ENCODE results near the gene CCDC188.

CCDC188 gene

GRCh38 chr22:20155330-20156041 is 4.6 kb upstream of the CCDC188 start:
- no peaks in the 10 kb centered on the region for H3K36me3 ChIP-seq (ENCODE audit: insufficient read depth, low read length)
- no peak overlapping the region for H3K9ac ChIP-seq (ENCODE audit: low read length)
- no peak overlapping the region for H3K4me3 ChIP-seq (ENCODE audit: low read depth, low read length, poor library complexity, severe bottlenecking)
- H3K4me1 ChIP-seq (ENCODE audit: insufficient read depth, low read length, severe bottlenecking), result no peaks in the 10 kb centered on the region
- no peak for TF ChIP-seq EZH2 (IDR thresholded peaks at IDR 0.05; ENCODE audit: borderline replicate concordance, low read length)
- no peak for TF ChIP-seq CTCF (IDR thresholded peaks at IDR 0.05; ENCODE audit: low read length)
- H3K27ac ChIP-seq (ENCODE audit: low read depth, low read length, poor library complexity, severe bottlenecking), result no peak overlapping the region
- no peaks in the 10 kb centered on the region for H3K9me3 ChIP-seq (ENCODE audit: low read length)
- no peak overlapping the region for H2AFZ ChIP-seq (ENCODE audit: low read length)
- H3K79me2 ChIP-seq (ENCODE audit: insufficient read depth, low read length), result no peaks in the 10 kb centered on the region
- H3K4me2 ChIP-seq (ENCODE audit: low read length), result no peak overlapping the region
- H3F3A ChIP-seq (ENCODE audit: insufficient read depth, low read length), result no peaks in the 10 kb centered on the region
- no peaks in the 10 kb centered on the region for H3K9me2 ChIP-seq (ENCODE audit: low read depth, low read length)
- H3K27me3 ChIP-seq (ENCODE audit: insufficient read depth, low read length), result no peaks in the 10 kb centered on the region
- H4K20me1 ChIP-seq (ENCODE audit: insufficient read depth, low read length), result no peaks in the 10 kb centered on the region

GRCh38 chr22:20154602-20155187 is 3.8 kb upstream of the CCDC188 start:
- H3K79me2 ChIP-seq (ENCODE audit: insufficient read depth, low read length), result no peaks in the 10 kb centered on the region
- H3K27me3 ChIP-seq (ENCODE audit: insufficient read depth, low read length), result no peaks in the 10 kb centered on the region
- H3K36me3 ChIP-seq (ENCODE audit: insufficient read depth, low read length), result no peaks in the 10 kb centered on the region
- no peak overlapping the region for H2AFZ ChIP-seq (ENCODE audit: low read length)
- H3K9ac ChIP-seq (ENCODE audit: low read length), result no peak overlapping the region
- TF ChIP-seq CTCF (IDR thresholded peaks at IDR 0.05; ENCODE audit: low read length) (no peak), EZH2 (IDR thresholded peaks at IDR 0.05; ENCODE audit: borderline replicate concordance, low read length) (no peak)
- H3K27ac ChIP-seq (ENCODE audit: low read depth, low read length, poor library complexity, severe bottlenecking), result no peak overlapping the region
- no peaks in the 10 kb centered on the region for H3K9me2 ChIP-seq (ENCODE audit: low read depth, low read length)
- no peaks in the 10 kb centered on the region for H3K4me1 ChIP-seq (ENCODE audit: insufficient read depth, low read length, severe bottlenecking)
- no peaks in the 10 kb centered on the region for H4K20me1 ChIP-seq (ENCODE audit: insufficient read depth, low read length)
- H3F3A ChIP-seq (ENCODE audit: insufficient read depth, low read length), result no peaks in the 10 kb centered on the region
- H3K4me2 ChIP-seq (ENCODE audit: low read length), result no peak overlapping the region
- H3K9me3 ChIP-seq (ENCODE audit: low read length), result no peaks in the 10 kb centered on the region
- H3K4me3 ChIP-seq (ENCODE audit: low read depth, low read length, poor library complexity, severe bottlenecking), result no peak overlapping the region

GRCh38 chr22:20153945-20154344 is 3.1 kb upstream of the CCDC188 start:
- H3K4me2 ChIP-seq (ENCODE audit: low read length), result no peak overlapping the region
- no peak overlapping the region for H3K4me3 ChIP-seq (ENCODE audit: low read depth, low read length, poor library complexity, severe bottlenecking)
- H2AFZ ChIP-seq (ENCODE audit: low read length), result no peak overlapping the region

More at GRCh38 chr22:20153945-20154344, 3.1 kb upstream of the CCDC188 start:
- H3K27ac ChIP-seq (ENCODE audit: low read depth, low read length, poor library complexity, severe bottlenecking), result no peak overlapping the region
- no peaks in the 10 kb centered on the region for H3F3A ChIP-seq (ENCODE audit: insufficient read depth, low read length)
- no peaks in the 10 kb centered on the region for H3K4me1 ChIP-seq (ENCODE audit: insufficient read depth, low read length, severe bottlenecking)
- H3K79me2 ChIP-seq (ENCODE audit: insufficient read depth, low read length), result no peaks in the 10 kb centered on the region
- H3K36me3 ChIP-seq (ENCODE audit: insufficient read depth, low read length), result no peaks in the 10 kb centered on the region
- no peak for TF ChIP-seq EZH2 (IDR thresholded peaks at IDR 0.05; ENCODE audit: borderline replicate concordance, low read length)
- no peak for TF ChIP-seq CTCF (IDR thresholded peaks at IDR 0.05; ENCODE audit: low read length)
- no peaks in the 10 kb centered on the region for H4K20me1 ChIP-seq (ENCODE audit: insufficient read depth, low read length)
- H3K9me3 ChIP-seq (ENCODE audit: low read length), result no peaks in the 10 kb centered on the region
- H3K9ac ChIP-seq (ENCODE audit: low read length), result no peak overlapping the region
- H3K27me3 ChIP-seq (ENCODE audit: insufficient read depth, low read length), result no peaks in the 10 kb centered on the region
- H3K9me2 ChIP-seq (ENCODE audit: low read depth, low read length), result no peaks in the 10 kb centered on the region

All from OCI-LY1 (cell line).